ENCODE data around the gene LPIN3.

GRCh38 chr20:41308726-41309413, 31.8 kb upstream of the LPIN3 start:
- TF ChIP-seq POLR2AphosphoS5 (IDR thresholded peaks at IDR 0.05; ENCODE audit: borderline replicate concordance, low read depth, low read length) = no peak
- no peak for TF ChIP-seq EZH2 (IDR thresholded peaks at IDR 0.05)

Data from SK-N-MC (cell line).